Left ventricle myocardium inferior (tissue), 1 donor: ENCODE results near the gene PRDX1. TPM values are rescaled to one million over a fixed set of nuclear protein-coding genes. Genes with fewer than 3 reads are reported as not detected.

Experiments
- DNase-seq: peaks from one replicate; pipeline ENCODE4 v3.0.0-alpha.2; 2020
- H3K27ac ChIP-seq: fragments of 200-600 bp; replicated peaks from 2 replicates; pipeline ENCODE4 v1.8.0; 2021
- H3K27me3 ChIP-seq: fragments of 200-600 bp; 2 replicates; pipeline ENCODE4 v1.8.0; 2021; ENCODE audit warnings: low read depth
- H3K36me3 ChIP-seq: fragments of 200-600 bp; 2 replicates; pipeline ENCODE4 v1.8.0; 2021
- H3K4me1 ChIP-seq: fragments of 200-600 bp; 2 replicates; pipeline ENCODE4 v1.8.0; 2021
- H3K4me3 ChIP-seq: fragments of 200-600 bp; 2 replicates; pipeline ENCODE4 v1.8.0; 2021; ENCODE audit warnings: mild to moderate bottlenecking, moderate library complexity
- H3K9me3 ChIP-seq: fragments of 200-600 bp; replicated peaks from 2 replicates; pipeline ENCODE4 v1.8.0; 2021
- intact Hi-C: fragments of 100-400 bp; cut with micrococcal nuclease; formaldehyde crosslinking; loops from one replicate; pipeline ENCODE4 v1.11.0; 2022
- total RNA-seq: library from RNA; stranded (reverse); fragmentation: NEBNext Ultra II Directional; extraction: Animal tissue kit (Norgen Biotek cat#: 25700); gene quantifications from one replicate; pipeline ENCODE4 v1.2.1, GENCODE V29; 2021
- TF ChIP-seq, protein P1 (sequence below): fragments of 200-600 bp; IDR thresholded peaks from 2 replicates; pipeline ENCODE4 v1.8.0; 2021; ENCODE audit warnings: antibody characterized with exemption, mild to moderate bottlenecking, borderline replicate concordance
- donor health status: DM: no; HTN: yes; CAD: no; lungs with severe emphysema.

Gene PRDX1
- total RNA-seq, 1 donor from 2014 or later, result 255 TPM

- peaks cover 93% of the 10 kb centered on the region for H3K36me3 ChIP-seq
- no peaks in the 10 kb centered on the region for H3K9me3 ChIP-seq
- no peaks in the 10 kb centered on the region for H3K27me3 ChIP-seq
- no peak overlapping the region for H3K27ac ChIP-seq
- no peak overlapping the region for H3K4me3 ChIP-seq
- peaks cover 55% of the 10 kb centered on the region for H3K4me1 ChIP-seq
- peak; percentile 33 for DNase-seq
- intact Hi-C loops, result no loop called here
- TF ChIP-seq, protein P1, sequence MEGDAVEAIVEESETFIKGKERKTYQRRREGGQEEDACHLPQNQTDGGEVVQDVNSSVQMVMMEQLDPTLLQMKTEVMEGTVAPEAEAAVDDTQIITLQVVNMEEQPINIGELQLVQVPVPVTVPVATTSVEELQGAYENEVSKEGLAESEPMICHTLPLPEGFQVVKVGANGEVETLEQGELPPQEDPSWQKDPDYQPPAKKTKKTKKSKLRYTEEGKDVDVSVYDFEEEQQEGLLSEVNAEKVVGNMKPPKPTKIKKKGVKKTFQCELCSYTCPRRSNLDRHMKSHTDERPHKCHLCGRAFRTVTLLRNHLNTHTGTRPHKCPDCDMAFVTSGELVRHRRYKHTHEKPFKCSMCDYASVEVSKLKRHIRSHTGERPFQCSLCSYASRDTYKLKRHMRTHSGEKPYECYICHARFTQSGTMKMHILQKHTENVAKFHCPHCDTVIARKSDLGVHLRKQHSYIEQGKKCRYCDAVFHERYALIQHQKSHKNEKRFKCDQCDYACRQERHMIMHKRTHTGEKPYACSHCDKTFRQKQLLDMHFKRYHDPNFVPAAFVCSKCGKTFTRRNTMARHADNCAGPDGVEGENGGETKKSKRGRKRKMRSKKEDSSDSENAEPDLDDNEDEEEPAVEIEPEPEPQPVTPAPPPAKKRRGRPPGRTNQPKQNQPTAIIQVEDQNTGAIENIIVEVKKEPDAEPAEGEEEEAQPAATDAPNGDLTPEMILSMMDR, result peak; percentile 75
Observed at GRCh38 chr1:45512641-45513054, 9.0 kb downstream of the PRDX1 start.

GRCh38 chr1:45510972-45511527, 10.6 kb downstream of the PRDX1 start:
- DNase-seq, result no peak
- Histone ChIP-seq H3K27me3 (no peaks in the 10 kb centered on the region), H3K9me3 (no peaks in the 10 kb centered on the region), H3K4me3 (no peak overlapping the region), H3K36me3 (peaks cover 77% of the 10 kb centered on the region), H3K4me1 (peaks cover 48% of the 10 kb centered on the region), H3K27ac (no peak overlapping the region)
- intact Hi-C loops, result no loop called here
- TF ChIP-seq, protein P1, result no peak

DNA sequence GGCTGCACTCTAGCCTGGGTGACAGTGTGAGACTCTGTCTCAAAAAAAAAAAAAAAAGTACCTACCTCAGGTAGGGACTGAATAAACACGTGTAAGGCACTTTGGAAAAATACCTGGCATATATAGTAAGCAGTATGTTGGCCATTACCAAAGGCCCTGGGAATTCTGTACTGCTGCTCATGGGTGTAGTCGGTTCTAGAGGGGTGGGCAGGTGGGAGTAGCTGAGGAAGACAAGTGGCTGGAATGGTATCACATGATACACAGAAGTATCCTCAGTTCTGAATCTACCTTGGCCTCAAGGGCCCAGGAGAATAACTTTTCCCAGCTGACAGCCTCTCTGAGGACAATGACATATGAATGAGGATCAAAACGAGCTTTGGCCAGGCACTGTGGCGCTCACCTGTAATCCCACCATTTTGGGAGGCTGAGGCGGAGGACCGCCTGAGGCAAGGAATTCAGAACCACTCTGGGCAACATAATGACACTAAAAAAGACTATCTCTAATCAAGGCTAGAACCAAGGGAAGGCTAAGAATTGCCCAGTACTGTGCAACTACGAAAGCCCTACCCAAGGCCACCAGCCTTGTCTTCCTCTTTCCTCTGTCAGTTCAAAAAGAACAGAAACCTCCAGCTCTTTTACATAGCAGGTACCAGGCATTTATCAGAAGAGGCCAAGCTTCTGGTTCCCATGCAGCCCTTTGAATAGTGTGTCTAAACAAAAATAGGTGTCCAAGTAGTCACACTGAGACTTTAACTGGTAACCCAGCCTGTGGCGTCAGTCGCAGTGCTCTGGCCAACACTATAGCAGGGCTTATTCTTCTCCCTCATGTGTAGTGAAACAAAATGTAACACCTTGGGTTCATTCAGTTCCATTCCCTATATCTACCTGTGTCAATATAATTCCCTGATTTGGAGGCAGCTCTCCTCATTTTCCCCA, 11.4 kb downstream of the PRDX1 start:
- TF ChIP-seq, protein P1, result no peak
- DNase-seq, result no peak
- Histone ChIP-seq H3K27ac (no peak overlapping the region), H3K4me3 (no peak overlapping the region), H3K4me1 (peaks cover 42% of the 10 kb centered on the region), H3K36me3 (peaks cover 69% of the 10 kb centered on the region), H3K27me3 (no peaks in the 10 kb centered on the region), H3K9me3 (no peaks in the 10 kb centered on the region)
- intact Hi-C loops, result no loop called here

DNA sequence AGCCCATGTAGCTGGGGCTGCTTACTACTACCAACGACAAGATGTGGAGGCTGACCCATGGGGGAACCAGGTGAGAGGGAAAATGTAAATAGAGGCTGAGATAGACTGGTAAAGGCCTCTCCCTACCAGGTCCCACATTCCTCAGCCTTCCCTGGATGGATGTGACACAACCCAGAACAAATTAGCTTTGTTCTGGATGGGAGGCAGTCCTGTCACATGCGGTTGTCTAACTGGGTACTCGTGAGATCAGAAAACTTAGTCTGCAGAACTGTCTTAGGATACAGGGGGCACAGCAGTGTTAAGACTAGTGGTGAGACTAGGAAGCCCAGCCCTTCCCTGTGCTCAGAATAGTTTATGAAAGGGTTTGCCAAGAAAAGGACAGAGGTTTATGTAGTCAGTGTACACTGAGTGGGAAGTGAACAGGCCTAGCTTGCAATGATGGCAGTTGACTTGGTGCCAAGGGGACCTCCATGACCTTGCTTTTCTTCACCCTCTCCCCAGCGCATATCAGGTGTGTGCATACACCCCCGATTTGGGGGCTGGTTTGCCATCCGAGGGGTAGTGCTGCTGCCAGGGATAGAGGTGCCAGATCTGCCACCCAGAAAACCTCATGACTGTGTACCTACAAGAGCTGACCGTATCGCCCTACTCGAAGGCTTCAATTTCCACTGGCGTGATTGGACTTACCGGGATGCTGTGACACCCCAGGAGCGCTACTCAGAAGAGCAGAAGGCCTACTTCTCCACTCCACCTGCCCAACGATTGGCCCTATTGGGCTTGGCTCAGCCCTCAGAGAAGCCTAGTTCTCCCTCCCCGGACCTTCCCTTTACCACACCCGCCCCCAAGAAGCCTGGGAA, 13.2 kb downstream of the PRDX1 start:
- TF ChIP-seq, protein P1, result peak; percentile 50
- DNase-seq, result no peak
- peak overlapping the region; percentile 63 for H3K27ac ChIP-seq
- H3K4me3 ChIP-seq, result no peak overlapping the region
- H3K9me3 ChIP-seq, result no peaks in the 10 kb centered on the region
- H3K27me3 ChIP-seq, result no peaks in the 10 kb centered on the region
- intact Hi-C loops, result loop anchor here (5.0 kb wide), 1 partner anchor 59 kb away; no protein-coding TSS in a partner anchor
- H3K36me3 ChIP-seq, result peaks cover 53% of the 10 kb centered on the region
- H3K4me1 ChIP-seq, result peaks cover 34% of the 10 kb centered on the region

DNA sequence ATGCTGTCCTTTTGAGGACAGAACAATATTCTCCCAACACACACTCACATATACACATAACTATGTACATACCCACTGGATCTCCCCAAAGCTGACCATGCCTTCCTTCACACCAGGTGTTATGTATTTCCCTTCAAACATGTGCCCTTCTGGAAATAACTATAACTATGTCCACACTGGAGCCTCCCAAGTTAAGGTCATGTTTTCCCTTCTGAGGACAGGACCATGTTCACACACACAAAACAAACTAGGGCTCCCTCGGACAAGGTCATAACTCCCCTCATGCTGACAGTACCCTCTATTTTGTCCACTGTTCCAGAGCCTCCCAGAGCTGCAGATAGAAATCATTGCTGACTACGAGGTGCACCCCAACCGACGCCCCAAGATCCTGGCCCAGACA, 13.8 kb downstream of the PRDX1 start:
- H3K27me3 ChIP-seq, result no peaks in the 10 kb centered on the region
- DNase-seq, result no peak
- H3K4me3 ChIP-seq, result no peak overlapping the region
- intact Hi-C loops, result loop anchor here (5.0 kb wide), 1 partner anchor 59 kb away; no protein-coding TSS in a partner anchor
- H3K9me3 ChIP-seq, result no peaks in the 10 kb centered on the region
- H3K4me1 ChIP-seq, result peaks cover 29% of the 10 kb centered on the region
- peaks cover 46% of the 10 kb centered on the region for H3K36me3 ChIP-seq
- H3K27ac ChIP-seq, result peak overlapping the region; percentile 63
- TF ChIP-seq, protein P1, result no peak
